ENCODE data around the gene LCAT.
A peak's percentile ranks its signal among the peaks of the same experiment; 100 is the strongest.
"Not testable (repeated sequence)": the region's sequence is repeated elsewhere in the genome, so short reads cannot be mapped to it uniquely, and the experiment has no call there.

Gene LCAT

GRCh38 chr16:67931712-67932461 is 12.0 kb downstream of the LCAT start, which contains the start of gene CTRL:
TSS of gene CTRL (minus strand) at chr16:67931862. CDS start at chr16:67931852, 10 bp downstream.
- DNase-seq (ENCODE audit: low read depth in 2 of 2): no peak

DNA sequence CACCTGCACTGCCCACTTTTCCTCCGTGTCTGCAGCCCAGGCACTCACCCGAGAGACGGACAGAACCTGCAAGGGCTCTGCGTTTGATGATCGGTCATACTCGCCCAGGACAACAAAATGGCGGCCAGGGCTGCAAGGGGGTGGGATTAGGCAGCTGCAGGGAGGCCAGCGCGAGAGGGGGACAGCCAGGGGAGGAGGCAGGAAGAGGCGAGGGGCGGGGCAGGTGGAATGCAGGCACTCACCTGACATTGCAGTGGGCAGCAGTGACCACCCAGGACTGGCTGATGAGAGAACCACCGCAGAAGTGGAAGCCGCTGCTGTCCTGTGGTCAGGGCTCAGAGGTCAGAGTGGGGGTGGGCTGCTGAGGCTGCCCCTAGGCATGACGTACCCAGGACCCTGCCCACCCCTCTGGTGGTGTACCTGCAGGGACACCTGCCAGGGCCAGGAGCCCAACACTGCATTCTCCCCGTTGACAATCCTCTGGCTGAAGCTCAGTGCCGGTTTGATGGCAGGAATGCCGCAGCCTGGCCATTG is 13.2 kb downstream of the LCAT start:
- no peak for DNase-seq (ENCODE audit: low read depth in 2 of 2)

- no peak for DNase-seq (ENCODE audit: low read depth in 2 of 2)
Observed at GRCh38 chr16:67930191-67930590, 13.7 kb downstream of the LCAT start.

- DNase-seq (ENCODE audit: low read depth in 2 of 2): peak; percentile 66 to 74
Observed at GRCh38 chr16:67928561-67929364, 15.2 kb downstream of the LCAT start.

DNA sequence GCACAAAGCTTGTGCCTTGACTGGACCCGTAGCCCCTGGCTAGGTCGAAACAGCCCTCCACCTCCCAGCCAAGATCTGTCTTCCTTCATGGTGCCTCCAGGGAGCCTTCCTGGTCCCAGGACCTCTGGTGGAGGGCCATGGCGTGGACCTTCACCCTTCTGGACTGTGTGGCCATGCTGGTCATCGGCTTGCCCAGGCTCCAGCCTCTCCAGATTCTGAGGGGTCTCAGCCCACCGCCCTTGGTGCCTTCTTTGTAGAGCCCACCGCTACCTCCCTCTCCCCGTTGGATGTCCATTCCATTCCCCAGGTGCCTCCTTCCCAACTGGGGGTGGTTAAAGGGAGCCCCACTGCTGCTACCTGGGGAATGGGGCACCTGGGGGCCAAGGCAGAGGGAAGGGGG is 15.8 kb downstream of the LCAT start:
- no peak for DNase-seq (ENCODE audit: low read depth in 2 of 2)

DNA sequence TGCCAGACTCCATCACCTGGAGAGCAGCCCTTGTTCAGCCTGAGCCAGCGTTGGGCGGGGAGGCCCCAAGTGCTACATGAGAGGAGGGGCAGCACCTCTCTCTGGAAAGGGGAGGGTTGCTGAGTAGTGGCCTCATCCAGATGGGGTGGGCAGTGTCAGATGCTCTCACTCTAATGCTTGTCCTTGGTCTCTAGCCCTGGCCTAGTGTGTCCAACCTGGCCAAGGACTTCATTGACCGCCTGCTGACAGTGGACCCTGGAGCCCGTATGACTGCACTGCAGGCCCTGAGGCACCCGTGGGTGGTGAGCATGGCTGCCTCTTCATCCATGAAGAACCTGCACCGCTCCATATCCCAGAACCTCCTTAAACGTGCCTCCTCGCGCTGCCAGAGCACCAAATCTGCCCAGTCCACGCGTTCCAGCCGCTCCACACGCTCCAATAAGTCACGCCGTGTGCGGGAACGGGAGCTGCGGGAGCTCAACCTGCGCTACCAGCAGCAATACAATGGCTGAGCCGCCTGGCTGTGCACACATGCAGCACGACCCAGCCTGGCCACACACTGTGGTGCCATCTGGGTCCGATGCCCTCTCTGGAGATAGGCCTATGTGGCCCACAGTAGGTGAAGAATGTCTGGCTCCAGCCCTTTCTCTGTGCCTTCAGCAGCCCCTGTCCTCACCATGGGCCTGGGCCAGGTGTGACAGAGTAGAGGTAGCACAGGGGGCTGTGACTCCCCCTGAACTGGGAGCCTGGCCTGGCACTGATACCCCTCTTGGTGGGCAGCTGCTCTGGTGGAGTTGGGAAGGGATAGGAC is 16.6 kb downstream of the LCAT start:
- no peak for DNase-seq (ENCODE audit: low read depth in 2 of 2)

GRCh38 chr16:67926181-67926750 is 17.7 kb downstream of the LCAT start:
- DNase-seq (ENCODE audit: low read depth in 2 of 2): no peak

- DNase-seq (ENCODE audit: low read depth in 2 of 2): no peak
Observed at GRCh38 chr16:67924140-67924906, 19.6 kb downstream of the LCAT start.

- DNase-seq (ENCODE audit: low read depth in 2 of 2): no peak
Observed at GRCh38 chr16:67923414-67924116, 20.4 kb downstream of the LCAT start.

- DNase-seq (ENCODE audit: low read depth in 2 of 2): no peak
Observed at GRCh38 chr16:67922740-67923139, 21.2 kb downstream of the LCAT start.

GRCh38 chr16:67922221-67922620 is 21.7 kb downstream of the LCAT start:
- DNase-seq (ENCODE audit: low read depth in 2 of 2): no peak

GRCh38 chr16:67919622-67920221 is 24.2 kb downstream of the LCAT start:
- DNase-seq (ENCODE audit: low read depth in 2 of 2): no peak

- peak in 1 of 2 donors; percentile 47 for DNase-seq (ENCODE audit: low read depth in 2 of 2)
Observed at GRCh38 chr16:67917852-67918236, 26.1 kb downstream of the LCAT start.

DNA sequence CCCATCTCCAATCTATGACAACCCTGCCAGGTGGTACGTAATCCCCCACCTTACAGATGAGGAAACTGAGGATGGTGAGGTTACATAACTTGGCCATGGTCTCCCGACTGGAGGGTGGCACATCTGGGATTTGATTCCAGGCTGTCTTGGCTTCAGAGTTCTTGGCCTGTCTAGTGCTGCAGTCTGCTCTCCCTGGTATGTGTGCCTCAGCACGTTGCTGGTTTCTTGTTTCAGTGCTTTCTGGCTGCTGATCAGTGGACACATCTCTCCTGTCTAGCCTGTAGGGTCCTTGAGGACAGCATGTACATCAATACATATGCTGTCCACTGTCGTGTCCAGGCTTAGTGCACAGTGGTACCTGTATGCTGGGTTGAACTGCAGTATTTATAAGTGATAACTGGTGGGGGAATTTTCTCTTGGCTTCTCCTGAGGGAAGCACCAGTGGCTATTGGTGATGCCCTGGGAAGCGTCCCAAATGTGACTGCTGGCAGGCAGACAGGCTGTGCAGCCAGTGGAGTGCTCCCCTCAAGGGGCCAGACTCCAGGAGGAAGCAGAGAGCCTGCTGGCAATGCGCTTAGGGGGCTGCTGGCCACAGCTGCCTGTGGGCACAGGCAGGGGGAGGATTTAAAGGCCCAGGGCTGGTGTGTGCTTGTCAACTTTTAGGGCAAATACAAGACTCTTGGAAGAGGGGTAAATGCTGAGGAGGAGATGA is 26.6 kb downstream of the LCAT start:
- DNase-seq (ENCODE audit: low read depth in 2 of 2): no peak

- no peak for DNase-seq (ENCODE audit: low read depth in 2 of 2)
Observed at GRCh38 chr16:67915831-67916723, 27.8 kb downstream of the LCAT start.

GRCh38 chr16:67915496-67915769 is 28.5 kb downstream of the LCAT start:
- not testable (repeated sequence) for DNase-seq (ENCODE audit: low read depth in 2 of 2)

GRCh38 chr16:67914758-67915495 is 29.0 kb downstream of the LCAT start:
- DNase-seq (ENCODE audit: low read depth in 2 of 2): no peak

DNA sequence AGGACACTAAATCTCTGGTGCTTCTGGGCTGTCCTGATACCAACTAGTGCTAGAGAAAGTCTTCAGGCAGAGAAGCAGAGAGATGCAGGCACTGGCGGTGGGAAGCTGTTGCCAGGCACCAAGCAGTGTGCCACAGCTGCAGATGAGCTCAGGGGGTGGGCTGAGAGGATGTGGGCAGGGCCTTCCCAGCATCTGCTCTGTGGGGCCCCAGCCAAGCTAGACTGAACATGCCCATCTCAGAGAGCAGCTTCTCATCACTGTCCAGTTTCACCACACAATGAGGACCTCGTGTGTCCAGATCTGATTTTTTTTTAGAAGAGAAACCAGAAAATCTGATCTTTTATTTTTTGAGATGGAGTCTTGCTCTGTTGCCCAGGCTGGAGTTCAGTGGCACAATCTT is 33.8 kb downstream of the LCAT start:
- DNase-seq (ENCODE audit: low read depth in 2 of 2): no peak
